AG10803 (cell line): ENCODE results near the gene AMBRA1.
A peak's percentile ranks its signal among the peaks of the same experiment; 100 is the strongest.
"Not testable (repeated sequence)": the region's sequence is repeated elsewhere in the genome, so short reads cannot be mapped to it uniquely, and the experiment has no call there.

Source experiments
- DNase-seq: peaks from one replicate; pipeline ENCODE4 v3.0.0; 2010; ENCODE audit warnings: low read depth
- H3K4me3 ChIP-seq: 2 replicates; pipeline ENCODE4 v1.5.1; 2011; ENCODE audit warnings: mild to moderate bottlenecking, low read length, control low read depth
- CTCF ChIP-seq: conservative IDR thresholded peaks from 2 replicates; pipeline ENCODE4 v1.5.1; 2011; ENCODE audit warnings: mild to moderate bottlenecking, low read length, control low read depth, inconsistent platforms

AMBRA1 gene

GRCh38 chr11:46594374-46594700 is 514 bp upstream of the AMBRA1 start:
- peak overlapping the region; percentile 93 for H3K4me3 ChIP-seq
- DNase-seq = no peak
- no peak for TF ChIP-seq CTCF

DNA sequence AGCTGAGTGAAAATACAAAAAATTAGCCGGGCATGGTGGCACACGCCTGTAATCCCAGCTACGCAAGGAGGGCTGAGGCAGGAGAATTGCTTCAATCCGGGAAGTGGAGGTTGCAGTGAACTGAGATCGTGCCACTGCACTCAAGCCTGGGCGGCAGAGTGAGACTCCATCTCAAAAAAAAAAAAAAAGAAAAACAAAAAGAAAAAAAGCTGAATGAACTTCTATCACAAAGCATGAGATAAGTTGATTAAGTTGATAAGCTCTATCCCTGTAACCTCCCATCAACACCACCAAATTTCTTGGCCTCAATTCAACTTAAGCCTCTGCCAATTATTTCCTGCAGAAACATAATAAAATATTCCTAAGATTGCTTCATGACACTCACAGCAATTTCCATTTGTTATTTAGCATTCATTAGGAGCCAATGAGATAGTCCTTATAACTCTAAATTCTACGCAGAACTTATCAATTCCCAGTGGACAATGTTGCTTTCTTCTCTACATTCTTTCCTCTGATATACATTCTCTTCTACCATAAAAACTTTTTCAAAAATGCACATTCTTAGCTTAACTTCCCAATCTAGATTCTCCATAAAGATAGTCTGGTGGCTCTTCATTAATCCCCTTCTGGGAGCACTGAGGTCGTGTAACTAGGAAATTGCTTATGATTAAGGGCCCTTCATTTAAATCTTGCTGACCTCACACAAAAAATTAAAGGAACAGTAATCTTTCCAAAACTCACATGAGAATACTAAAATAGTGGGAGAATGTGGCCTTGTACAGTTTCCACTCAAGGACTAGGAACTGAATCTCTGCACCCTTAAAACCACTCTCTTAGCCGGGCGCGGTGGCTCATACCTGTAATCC is 2.9 kb downstream of the AMBRA1 start:
- TF ChIP-seq CTCF = no peak
- DNase-seq = no peak
- no peak overlapping the region for H3K4me3 ChIP-seq

GRCh38 chr11:46588915-46589314 is 4.9 kb downstream of the AMBRA1 start:
- no peak for DNase-seq
- no peak overlapping the region for H3K4me3 ChIP-seq
- TF ChIP-seq CTCF = no peak

- no peak overlapping the region for H3K4me3 ChIP-seq
- DNase-seq = no peak
- TF ChIP-seq CTCF = no peak
Measured at GRCh38 chr11:46588131-46588530, 5.7 kb downstream of the AMBRA1 start.

GRCh38 chr11:46583513-46583912 is 10.3 kb downstream of the AMBRA1 start:
- DNase-seq = not testable (repeated sequence)

DNA sequence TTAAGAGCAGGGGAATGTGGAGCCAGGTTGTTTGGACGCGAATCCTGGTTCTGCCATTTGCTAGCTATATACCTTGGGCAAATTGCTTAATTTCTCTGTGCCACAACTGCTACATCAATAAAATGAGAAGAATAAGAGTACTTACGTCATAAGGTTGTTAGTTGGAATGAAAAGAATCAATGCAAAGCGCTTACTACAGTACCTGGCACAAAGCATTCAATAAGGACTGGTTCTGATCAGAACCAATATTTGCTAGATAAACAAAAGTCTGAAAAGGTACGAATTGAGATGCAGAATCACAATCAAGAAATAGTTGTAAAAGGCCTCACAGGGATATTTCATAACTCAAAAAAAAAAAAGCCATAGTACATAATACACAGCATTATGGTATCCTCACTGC is 11.2 kb downstream of the AMBRA1 start:
- H3K4me3 ChIP-seq = no peak overlapping the region
- TF ChIP-seq CTCF = no peak
- DNase-seq = no peak

More at GRCh38 chr11:46583513-46583912, 10.3 kb downstream of the AMBRA1 start:
- not testable (repeated sequence) for H3K4me3 ChIP-seq

DNA sequence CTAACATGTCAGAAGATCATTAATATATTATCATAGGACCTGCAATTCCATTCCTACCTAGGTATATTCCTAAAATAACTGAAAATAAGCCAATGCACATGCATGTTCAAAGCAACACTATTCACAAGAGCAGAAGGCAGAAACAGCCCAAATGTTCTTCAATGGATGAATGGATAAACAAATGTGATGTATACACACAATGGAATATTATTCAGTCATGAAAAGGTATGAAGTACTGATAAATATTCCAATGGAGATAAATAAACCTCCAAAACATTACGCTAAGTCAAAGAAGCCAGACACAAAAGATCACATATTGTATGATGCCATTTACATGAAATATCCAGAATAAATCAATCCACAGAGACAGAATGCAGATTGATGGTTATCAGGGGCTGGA is 16.8 kb downstream of the AMBRA1 start:
- H3K4me3 ChIP-seq = no peak overlapping the region
- TF ChIP-seq CTCF = no peak
- no peak for DNase-seq
